GM10248 (cell line): Measurements from ENCODE around the gene CPXM2.

Source experiments
- CTCF ChIA-PET: fragments of 300-600 bp; sonication (Branson Sonifier 250); formaldehyde crosslinking; extraction: SDS; loops from one replicate; lab custom pipeline; 2021; ENCODE audit warnings: antibody characterized with exemption; lab: Yijun Ruan, JAX
- POLR2A ChIA-PET: fragments of 350-650 bp; sonication (Branson Sonifier 250); formaldehyde crosslinking; extraction: SDS; loops from one replicate; lab custom pipeline; 2020; ENCODE audit warnings: antibody characterized with exemption; lab: Yijun Ruan, JAX
- DNase-seq: peaks from one replicate; pipeline ENCODE4 v3.0.0; 2012; ENCODE audit errors: extremely low spot score
- TF ChIP-seq, protein P1 (sequence below): IDR thresholded peaks from 2 replicates; pipeline ENCODE4 v1.5.1; 2012; ENCODE audit warnings: mild to moderate bottlenecking, low read depth; ENCODE audit errors: extremely low read depth, missing control alignments, control extremely low read depth

The CPXM2 gene

DNA sequence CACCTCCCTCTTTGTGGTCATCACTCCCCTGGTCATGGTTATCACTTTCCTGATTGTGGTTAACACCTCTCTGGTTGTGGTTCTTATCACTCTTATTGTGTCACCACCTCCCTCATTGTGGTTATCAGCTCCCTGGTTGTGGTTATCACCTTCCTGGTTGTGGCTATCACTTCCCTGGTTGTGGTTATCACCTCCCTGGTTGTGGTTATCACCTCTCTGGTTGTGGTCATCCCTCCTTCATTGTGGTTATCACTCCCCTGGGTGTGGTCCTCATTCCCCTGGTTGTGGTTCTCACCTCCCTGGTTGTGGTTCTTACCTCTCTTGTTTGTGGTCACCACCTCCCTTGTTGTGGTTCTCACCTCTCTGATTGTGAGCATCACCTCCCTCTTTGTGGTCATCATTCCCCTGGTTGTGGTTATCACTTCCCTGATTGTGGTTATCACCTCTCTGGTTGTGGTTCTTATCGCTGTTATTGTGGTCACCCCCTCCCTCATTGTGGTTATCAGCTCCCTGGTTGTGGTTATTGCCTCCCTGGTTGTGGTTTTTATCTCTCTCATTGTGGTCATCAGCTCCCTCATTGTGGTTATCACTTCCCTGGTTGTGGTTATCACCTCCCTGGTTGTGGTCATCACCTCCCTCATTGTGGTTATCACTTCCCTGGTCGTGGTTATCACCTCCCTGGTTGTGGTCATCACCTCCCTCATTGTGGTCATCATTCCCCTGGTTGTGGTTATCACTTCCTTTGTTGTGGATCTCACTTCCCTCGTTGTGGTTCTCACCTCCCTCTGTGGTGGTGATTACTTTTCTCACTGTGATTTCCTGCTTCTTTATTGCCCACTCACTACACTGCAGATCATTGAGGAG lies 118.7 kb downstream of the CPXM2 start:
- POLR2A ChIA-PET, result no interaction called here
- CTCF ChIA-PET, result no interaction called here
- TF ChIP-seq, protein P1, sequence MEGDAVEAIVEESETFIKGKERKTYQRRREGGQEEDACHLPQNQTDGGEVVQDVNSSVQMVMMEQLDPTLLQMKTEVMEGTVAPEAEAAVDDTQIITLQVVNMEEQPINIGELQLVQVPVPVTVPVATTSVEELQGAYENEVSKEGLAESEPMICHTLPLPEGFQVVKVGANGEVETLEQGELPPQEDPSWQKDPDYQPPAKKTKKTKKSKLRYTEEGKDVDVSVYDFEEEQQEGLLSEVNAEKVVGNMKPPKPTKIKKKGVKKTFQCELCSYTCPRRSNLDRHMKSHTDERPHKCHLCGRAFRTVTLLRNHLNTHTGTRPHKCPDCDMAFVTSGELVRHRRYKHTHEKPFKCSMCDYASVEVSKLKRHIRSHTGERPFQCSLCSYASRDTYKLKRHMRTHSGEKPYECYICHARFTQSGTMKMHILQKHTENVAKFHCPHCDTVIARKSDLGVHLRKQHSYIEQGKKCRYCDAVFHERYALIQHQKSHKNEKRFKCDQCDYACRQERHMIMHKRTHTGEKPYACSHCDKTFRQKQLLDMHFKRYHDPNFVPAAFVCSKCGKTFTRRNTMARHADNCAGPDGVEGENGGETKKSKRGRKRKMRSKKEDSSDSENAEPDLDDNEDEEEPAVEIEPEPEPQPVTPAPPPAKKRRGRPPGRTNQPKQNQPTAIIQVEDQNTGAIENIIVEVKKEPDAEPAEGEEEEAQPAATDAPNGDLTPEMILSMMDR, result no peak
- no peak for DNase-seq

DNA sequence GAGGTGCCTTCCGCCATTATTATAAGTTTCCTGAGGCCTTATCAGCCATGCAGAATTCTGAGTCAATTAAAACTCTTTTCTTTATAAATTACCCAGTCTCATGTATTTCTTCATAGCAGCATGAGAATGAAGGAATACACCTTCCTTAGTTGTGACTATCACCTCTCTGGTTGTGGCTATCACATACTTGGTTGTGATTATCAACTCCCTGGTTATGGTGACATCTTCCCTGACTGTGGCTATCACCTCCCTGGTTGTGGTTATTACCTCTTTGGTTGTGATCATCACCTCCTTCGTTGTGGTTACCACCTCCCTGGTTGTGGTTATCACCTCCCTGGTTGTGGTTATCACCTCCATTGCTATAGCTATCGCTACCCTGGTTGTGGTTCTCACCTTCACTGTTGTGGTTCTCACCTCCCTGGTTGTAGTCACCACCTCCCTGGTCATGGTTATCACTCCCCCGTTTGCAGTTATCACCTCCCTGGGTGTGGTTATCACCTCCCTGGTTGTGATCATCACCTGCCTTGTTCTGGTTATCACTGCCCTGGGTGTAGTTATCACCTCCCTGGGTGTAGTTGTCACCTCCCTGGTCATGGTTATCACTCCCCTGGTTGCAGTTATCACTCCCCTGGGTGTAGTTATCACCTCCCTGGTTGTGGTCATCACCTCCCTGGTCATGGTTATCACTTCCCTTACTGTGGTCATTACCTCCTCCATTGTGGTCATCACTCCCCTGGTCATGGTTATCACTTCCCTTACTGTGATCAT lies 119.5 kb downstream of the CPXM2 start:
- TF ChIP-seq, protein P1, result no peak
- CTCF ChIA-PET, result no interaction called here
- no peak for DNase-seq
- POLR2A ChIA-PET, result no interaction called here

DNA sequence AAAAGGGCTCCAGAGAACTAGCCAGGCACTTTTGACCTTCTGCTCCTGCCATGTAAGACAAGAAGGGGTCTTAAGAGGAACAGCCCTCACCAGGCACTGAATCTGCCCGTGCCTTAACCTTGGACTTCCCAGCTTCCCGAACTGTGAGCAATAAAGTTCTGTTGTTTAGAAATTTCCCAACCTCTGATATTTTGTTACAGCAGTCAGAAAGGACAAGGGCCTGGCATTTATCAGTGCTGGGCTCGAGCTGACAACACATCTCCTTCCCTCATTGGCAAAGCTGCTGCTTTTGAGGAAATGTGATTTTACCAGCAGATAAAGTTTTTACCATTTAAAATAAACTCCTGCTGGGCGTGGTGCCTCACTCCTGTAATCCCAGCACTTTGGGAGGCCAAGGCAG lies 122.0 kb downstream of the CPXM2 start:
- DNase-seq, result no peak
- ChIA-PET POLR2A (no interaction called here), CTCF (interaction anchor here (1.3 kb wide), 1 partner anchor 10 kb away, joined by 3 read pairs; no protein-coding TSS in a partner anchor)
- TF ChIP-seq, protein P1, result no peak

DNA sequence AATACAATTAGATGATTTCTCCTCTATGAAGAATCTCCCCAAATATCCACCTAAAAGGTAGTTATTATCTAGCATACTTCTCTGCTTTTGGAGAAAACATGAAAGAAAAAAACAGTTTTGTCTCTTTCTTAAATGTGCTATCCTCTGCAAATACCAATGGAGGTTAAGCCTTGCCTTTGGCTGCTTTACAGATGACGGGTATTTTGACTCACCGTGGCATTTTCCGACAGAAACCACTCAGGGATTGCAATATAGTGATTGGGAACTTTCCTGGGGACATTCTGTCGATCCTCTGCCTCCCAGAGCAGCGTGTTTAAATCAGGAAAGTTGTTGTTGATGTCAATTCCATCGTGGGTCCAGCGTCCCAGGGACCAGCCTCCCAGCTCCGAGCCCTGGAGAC lies 124.8 kb downstream of the CPXM2 start:
- no peak for DNase-seq
- ChIA-PET POLR2A (no interaction called here), CTCF (no interaction called here)
- TF ChIP-seq, protein P1, result no peak

DNA sequence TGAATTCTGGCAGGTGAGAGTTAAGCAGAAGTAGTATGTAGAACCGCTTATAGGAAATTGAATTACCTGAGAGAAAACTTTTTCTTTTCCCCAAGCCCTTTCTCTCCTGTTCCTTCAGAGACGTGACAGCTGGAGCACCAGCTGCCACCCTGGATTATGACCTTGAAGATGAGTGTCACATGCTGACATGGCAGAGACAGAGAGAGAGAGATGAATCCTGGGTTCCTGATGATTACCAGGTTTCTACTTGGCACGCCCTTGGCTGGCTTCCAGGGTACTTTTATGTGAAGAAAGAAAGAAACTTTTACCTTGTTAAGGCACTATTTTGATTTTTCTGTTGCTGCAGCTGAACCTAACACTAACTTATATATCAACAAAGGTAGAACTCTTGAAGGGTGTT lies 125.6 kb downstream of the CPXM2 start:
- CTCF ChIA-PET, result no interaction called here
- POLR2A ChIA-PET, result no interaction called here
- no peak for DNase-seq
- TF ChIP-seq, protein P1, result no peak

DNA sequence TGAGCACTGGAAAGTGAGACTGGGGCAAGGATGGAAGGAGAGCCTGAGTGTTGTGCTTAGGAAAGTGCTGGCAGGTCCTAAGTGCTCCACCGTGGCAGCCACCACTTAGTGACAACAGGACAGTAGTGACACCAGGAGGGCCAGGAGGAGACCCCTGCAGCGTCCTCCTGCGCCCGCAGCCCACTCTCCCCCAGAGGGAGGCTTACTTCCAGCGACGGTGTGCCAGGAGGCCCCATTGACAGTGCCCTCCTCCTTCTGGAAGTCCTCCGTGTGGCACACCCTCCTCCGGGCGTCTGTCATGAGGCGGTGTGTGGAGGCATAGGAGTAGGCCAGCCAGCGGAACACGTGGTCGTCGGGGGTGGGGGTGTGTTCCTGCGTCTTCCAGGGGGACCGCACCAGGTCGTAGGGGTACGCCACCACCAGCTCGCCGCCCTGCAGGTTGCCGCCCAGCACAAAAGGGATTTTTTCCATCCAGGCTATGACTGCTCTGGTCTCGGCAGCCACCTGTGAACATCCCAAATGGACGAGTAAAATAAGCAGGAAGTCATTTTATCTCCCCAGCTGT lies 129.9 kb downstream of the CPXM2 start:
- ChIA-PET CTCF (interaction anchor here (1.2 kb wide), 1 partner anchor 28 kb away, joined by 3 read pairs; no protein-coding TSS in a partner anchor), POLR2A (no interaction called here)
- no peak for DNase-seq
- TF ChIP-seq, protein P1, result no peak
